Vagina (tissue), 2 donors: Measurements from ENCODE around the gene ELOVL1.

Experiments
- CTCF ChIP-seq, 3 experiments: fragments of 450-650 bp in 2 of 3; fragments of 200-600 bp in 1 of 3; sonication (generic) in 1 of 3; IDR thresholded peaks; one replicate each; pipeline ENCODE4 v1.5.1; 2017 to 2019; ENCODE audit warnings: antibody characterized with exemption in 3 of 3, mild to moderate bottlenecking in 2 of 3, moderate library complexity in 2 of 3
- POLR2A ChIP-seq, 2 donors: fragments of 450-650 bp; IDR thresholded peaks; one replicate each; pipeline ENCODE4 v1.6.1; 2017; ENCODE audit warnings: antibody characterized with exemption in 2 of 2, mild to moderate bottlenecking in 2 of 2, moderate library complexity in 2 of 2
- POLR2AphosphoS5 ChIP-seq, 2 donors: sonication (generic); formaldehyde crosslinking; IDR thresholded peaks; one replicate each; pipeline ENCODE4 v1.9.0; 2017; ENCODE audit warnings: antibody characterized with exemption in 2 of 2, mild to moderate bottlenecking in 2 of 2, low read depth in 1 of 2; ENCODE audit not compliant: insufficient read depth in 1 of 2

- TF ChIP-seq POLR2A (IDR thresholded peaks at IDR 0.05) = peak in 1 of 2 donors; percentile 41
- TF ChIP-seq CTCF (IDR thresholded peaks at IDR 0.05) = peak in 1 of 3 experiments; percentile 11
- peak in 1 of 2 donors; percentile 90 for TF ChIP-seq POLR2AphosphoS5 (IDR thresholded peaks at IDR 0.05; ENCODE audit: insufficient read depth in 1 of 2, low read depth in 1 of 2)
Measured at GRCh38 chr1:43367904-43368645, at the start of gene ELOVL1.
